Loucy (cell line): ENCODE measurements around the gene GTSE1.
A peak's percentile ranks its signal among the peaks of the same experiment; 100 is the strongest.

ENCODE experiments used
- H2AFZ ChIP-seq: fragments of 200-600 bp; sonication (generic); 2 replicates; pipeline ENCODE4 v1.6.0; 2016; ENCODE audit warnings: antibody characterized with exemption, mild to moderate bottlenecking, low read length, moderate library complexity
- H3F3A ChIP-seq: fragments of 200-600 bp; 2 replicates; pipeline ENCODE4 v1.6.0; 2016; ENCODE audit warnings: antibody characterized with exemption, low read depth, mild to moderate bottlenecking
- H3K27me3 ChIP-seq: fragments of 200-600 bp; sonication (generic); 2 replicates; pipeline ENCODE4 v1.6.1; 2014; ENCODE audit warnings: low read length, mild to moderate bottlenecking; ENCODE audit not compliant: insufficient read depth, poor library complexity, severe bottlenecking
- H3K36me3 ChIP-seq: fragments of 200-600 bp; sonication (generic); 2 replicates; pipeline ENCODE4 v1.6.1; 2016; ENCODE audit warnings: low read length; ENCODE audit not compliant: insufficient read depth
- H3K4me1 ChIP-seq: fragments of 200-600 bp; sonication (generic); 2 replicates; pipeline ENCODE4 v1.5.1; 2014; ENCODE audit warnings: low read length, mild to moderate bottlenecking; ENCODE audit not compliant: insufficient read depth, poor library complexity, severe bottlenecking
- H3K4me2 ChIP-seq: fragments of 200-600 bp; sonication (generic); 2 replicates; pipeline ENCODE4 v1.6.0; 2014; ENCODE audit warnings: antibody characterized with exemption, low read length, low read depth, mild to moderate bottlenecking; ENCODE audit not compliant: poor library complexity, severe bottlenecking
- H3K4me3 ChIP-seq: fragments of 200-600 bp; sonication (generic); 2 replicates; pipeline ENCODE4 v1.5.1; 2014; ENCODE audit warnings: low read length, mild to moderate bottlenecking, mixed read lengths; ENCODE audit not compliant: poor library complexity, severe bottlenecking
- H3K79me2 ChIP-seq: fragments of 200-600 bp; sonication (generic); 2 replicates; pipeline ENCODE4 v1.6.1; 2014; ENCODE audit warnings: low read length; ENCODE audit not compliant: insufficient read depth
- H3K9ac ChIP-seq: fragments of 200-600 bp; sonication (generic); 2 replicates; pipeline ENCODE4 v1.6.0; 2014; ENCODE audit warnings: mild to moderate bottlenecking, low read depth, low read length, moderate library complexity; ENCODE audit not compliant: poor library complexity, severe bottlenecking
- H3K9me2 ChIP-seq: fragments of 200-600 bp; sonication (generic); replicated peaks from 2 replicates; pipeline ENCODE4 v1.6.1; 2016; ENCODE audit warnings: low read depth, low read length, mixed read lengths
- H3K9me3 ChIP-seq: fragments of 200-600 bp; sonication (generic); 2 replicates; pipeline ENCODE4 v1.6.1; 2014; ENCODE audit warnings: mild to moderate bottlenecking, antibody characterized with exemption, low read length, low read depth; ENCODE audit not compliant: insufficient read depth
- H4K20me1 ChIP-seq: fragments of 200-600 bp; sonication (generic); 2 replicates; pipeline ENCODE4 v1.6.0; 2014; ENCODE audit warnings: antibody characterized with exemption, low read length, mild to moderate bottlenecking; ENCODE audit not compliant: insufficient read depth, poor library complexity, severe bottlenecking
- CTCF ChIP-seq: fragments of 200-600 bp; sonication (generic); conservative IDR thresholded peaks from 2 replicates; pipeline ENCODE4 v1.5.1; 2014; ENCODE audit warnings: mild to moderate bottlenecking, antibody characterized with exemption, low read length
- EZH2phosphoT487 ChIP-seq: fragments of 200-600 bp; IDR thresholded peaks from 2 replicates; pipeline ENCODE4 v1.6.1; 2018; ENCODE audit warnings: antibody characterized with exemption, mild to moderate bottlenecking, moderate library complexity, borderline replicate concordance

GTSE1 gene

GRCh38 chr22:46288846-46289243, 7.8 kb upstream of the GTSE1 start:
- no peak for TF ChIP-seq CTCF
- TF ChIP-seq EZH2phosphoT487 = no peak
- Histone ChIP-seq H3K9ac (peak overlapping the region; percentile 84), H3K9me2 (no peaks in the 10 kb centered on the region), H3F3A (no peaks in the 10 kb centered on the region), H3K4me2 (peak overlapping the region; percentile 73), H3K4me1 (peaks cover 56% of the 10 kb centered on the region), H3K36me3 (peaks cover 22% of the 10 kb centered on the region; the same call in 1 of the 2 replicates), H4K20me1 (no peaks in the 10 kb centered on the region), H3K4me3 (peak overlapping the region; percentile 64), H3K27me3 (no peaks in the 10 kb centered on the region), H3K9me3 (no peaks in the 10 kb centered on the region), H3K79me2 (peaks cover 21% of the 10 kb centered on the region; the same call in 1 of the 2 replicates), H2AFZ (no peak overlapping the region)

- H3F3A ChIP-seq = no peaks in the 10 kb centered on the region
- H3K9ac ChIP-seq = peak overlapping the region; percentile 84
- no peaks in the 10 kb centered on the region for H4K20me1 ChIP-seq
- H3K27me3 ChIP-seq = no peaks in the 10 kb centered on the region
- H3K79me2 ChIP-seq = peaks cover 21% of the 10 kb centered on the region; the same call in 1 of the 2 replicates
- peaks cover 17% of the 10 kb centered on the region; the same call in 1 of the 2 replicates for H3K36me3 ChIP-seq
- no peak overlapping the region for H2AFZ ChIP-seq
- H3K4me1 ChIP-seq = peaks cover 57% of the 10 kb centered on the region
- H3K4me2 ChIP-seq = peak overlapping the region; percentile 73
- TF ChIP-seq CTCF = no peak
- peak overlapping the region; percentile 64 for H3K4me3 ChIP-seq
- no peaks in the 10 kb centered on the region for H3K9me2 ChIP-seq
- no peaks in the 10 kb centered on the region for H3K9me3 ChIP-seq
Observed at GRCh38 chr22:46289244-46289891, 7.3 kb upstream of the GTSE1 start.

GRCh38 chr22:46290121-46290842, 6.4 kb upstream of the GTSE1 start:
- Histone ChIP-seq H3K79me2 (peaks cover 29% of the 10 kb centered on the region), H3K9ac (peak overlapping the region; percentile 84), H3K36me3 (peaks cover 10% of the 10 kb centered on the region; the same call in 1 of the 2 replicates), H2AFZ (no peak overlapping the region), H3F3A (no peaks in the 10 kb centered on the region), H3K27me3 (no peaks in the 10 kb centered on the region), H4K20me1 (no peaks in the 10 kb centered on the region), H3K4me2 (peak overlapping the region; percentile 73), H3K9me2 (no peaks in the 10 kb centered on the region), H3K9me3 (no peaks in the 10 kb centered on the region), H3K4me3 (no peak overlapping the region), H3K4me1 (peaks cover 65% of the 10 kb centered on the region)
- TF ChIP-seq EZH2phosphoT487 (no peak), CTCF (no peak)
